Measurements from ENCODE around the gene SLC9C1.

The SLC9C1 gene

GRCh38 chr3:112129925-112130637 is 163.9 kb downstream of the SLC9C1 start:
- DNase-seq = peak in 1 of 2 donors; percentile 11

GRCh38 chr3:112128843-112129727 is 164.9 kb downstream of the SLC9C1 start:
- DNase-seq = peak in 1 of 2 donors; percentile 12

GRCh38 chr3:112127522-112128494 is 166.2 kb downstream of the SLC9C1 start:
- DNase-seq = peak; percentile 16 to 23

- no peak for DNase-seq
Measured at GRCh38 chr3:112126511-112126911, 167.5 kb downstream of the SLC9C1 start.

- no peak for DNase-seq
Measured at GRCh38 chr3:112124907-112125607, 169.0 kb downstream of the SLC9C1 start.

- DNase-seq = no peak
Measured at GRCh38 chr3:112123548-112123947, 170.5 kb downstream of the SLC9C1 start.

- no peak for DNase-seq
Measured at GRCh38 chr3:112122870-112123269, 171.1 kb downstream of the SLC9C1 start.

GRCh38 chr3:112121577-112122547 is 172.2 kb downstream of the SLC9C1 start:
- DNase-seq = no peak

GRCh38 chr3:112119962-112120836 is 173.8 kb downstream of the SLC9C1 start:
- DNase-seq = no peak

- DNase-seq = peak; percentile 16 to 51
Measured at GRCh38 chr3:112117841-112118571, 176.0 kb downstream of the SLC9C1 start.

- no peak for DNase-seq
Measured at GRCh38 chr3:112117415-112117814, 176.6 kb downstream of the SLC9C1 start.

- DNase-seq = no peak
Measured at GRCh38 chr3:112116748-112117186, 177.2 kb downstream of the SLC9C1 start.

GRCh38 chr3:112115806-112116383 is 178.1 kb downstream of the SLC9C1 start:
- DNase-seq = no peak

GRCh38 chr3:112115161-112115739 is 178.8 kb downstream of the SLC9C1 start:
- DNase-seq = no peak

GRCh38 chr3:112114576-112115160 is 179.3 kb downstream of the SLC9C1 start:
- DNase-seq = no peak

GRCh38 chr3:112111785-112112402 is 182.1 kb downstream of the SLC9C1 start:
- DNase-seq = peak; percentile 66 to 74

GRCh38 chr3:112109322-112109721 is 184.7 kb downstream of the SLC9C1 start:
- no peak for DNase-seq
